Measurements from ENCODE around the gene REP15.
A peak's percentile ranks its signal among the peaks of the same experiment; 100 is the strongest.
"Not testable (repeated sequence)": the region's sequence is repeated elsewhere in the genome, so short reads cannot be mapped to it uniquely, and the experiment has no call there.

Gene REP15

DNA sequence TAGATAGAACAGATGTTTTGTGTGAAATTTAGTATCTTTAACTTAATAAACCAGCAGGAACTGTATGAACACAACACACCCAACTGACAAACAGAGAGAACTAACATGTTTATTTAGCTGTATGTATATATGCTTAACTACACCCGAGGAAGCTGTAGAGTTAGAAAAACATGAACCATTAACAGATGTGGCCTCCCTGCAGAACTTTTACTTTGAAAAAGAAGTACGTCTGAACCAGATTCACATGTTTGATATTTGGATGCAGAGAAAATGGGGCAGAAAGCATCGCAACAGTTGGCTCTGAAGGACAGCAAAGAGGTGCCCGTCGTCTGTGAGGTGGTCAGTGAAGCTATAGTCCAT lies at the start of gene REP15:
TSS of gene REP15 (plus strand) at position 155 of the 360 bp plus-strand sequence. CDS start at position 271, 116 bp downstream.
- no peak for DNase-seq (ENCODE audit: low read depth, low spot score)

- no peak for DNase-seq (ENCODE audit: low read depth, low spot score)
These were observed 46.2 kb upstream of the REP15 start for GRCh38 chr12:27650011-27650410.

- no peak for DNase-seq (ENCODE audit: low read depth, low spot score)
These were observed 45.0 kb upstream of the REP15 start for GRCh38 chr12:27651201-27651600.

GRCh38 chr12:27652174-27652763 lies 44.0 kb upstream of the REP15 start:
- DNase-seq (ENCODE audit: low read depth, low spot score): peak; percentile 77

DNA sequence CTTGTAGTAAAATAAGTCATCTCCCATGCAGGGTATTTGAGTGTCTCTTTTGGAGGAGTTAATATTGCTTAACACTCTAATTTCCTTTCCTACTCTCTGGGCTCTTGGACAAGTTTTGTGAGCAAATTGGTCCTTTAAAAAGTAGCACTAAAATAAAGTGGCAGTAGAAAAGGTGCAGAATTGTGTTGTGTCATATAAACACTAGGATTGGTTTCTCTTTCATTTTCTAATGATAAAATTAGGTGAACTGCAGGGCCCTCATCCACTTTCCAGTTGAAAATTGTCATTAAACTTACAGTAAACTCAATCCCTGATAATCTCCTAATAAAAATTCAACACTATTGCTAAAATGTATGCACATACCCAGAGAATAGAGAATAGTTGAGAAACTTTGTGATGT lies 42.6 kb upstream of the REP15 start:
- no peak for DNase-seq (ENCODE audit: low read depth, low spot score)

DNA sequence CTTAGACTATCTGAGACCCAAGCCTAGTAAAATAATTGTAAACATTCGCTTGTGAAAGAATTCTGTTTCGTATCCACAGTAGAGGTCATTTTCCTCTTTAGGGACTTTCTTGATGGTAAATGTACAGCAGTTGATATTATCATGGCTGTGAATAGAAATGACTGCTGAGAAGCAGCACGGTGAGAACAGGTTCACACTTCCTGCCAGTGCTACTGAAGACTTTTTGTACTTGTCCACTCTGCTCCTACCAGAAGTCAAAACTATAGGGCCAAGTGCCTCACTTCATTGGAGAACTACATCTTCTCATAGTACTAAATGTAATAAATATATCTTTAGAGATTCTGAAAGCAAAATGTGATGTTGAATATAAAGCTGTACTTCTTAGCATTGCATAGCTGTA lies 40.8 kb upstream of the REP15 start:
- DNase-seq (ENCODE audit: low read depth, low spot score): not testable (repeated sequence)

- DNase-seq (ENCODE audit: low read depth, low spot score): no peak
These were observed 39.0 kb upstream of the REP15 start for GRCh38 chr12:27657296-27657695.

DNA sequence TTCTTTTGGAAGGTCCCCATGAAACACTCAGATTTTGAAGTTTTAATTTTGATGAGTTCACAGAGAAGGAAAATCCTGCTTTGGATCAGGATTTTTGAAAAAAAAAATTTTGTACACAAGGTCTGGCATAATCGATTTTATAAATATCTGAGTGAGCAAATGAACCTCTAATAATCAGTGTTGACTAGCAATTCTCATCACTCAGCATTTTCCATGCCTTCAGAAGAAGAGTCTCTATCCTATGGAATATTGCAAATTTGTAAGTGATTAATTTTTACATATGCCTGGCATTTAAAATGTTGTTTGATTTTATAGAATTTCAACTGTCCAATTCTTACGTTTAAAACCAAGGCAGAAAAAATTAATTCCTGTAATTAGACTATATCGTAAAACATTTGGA lies 30.5 kb upstream of the REP15 start:
- DNase-seq (ENCODE audit: low read depth, low spot score): no peak

GRCh38 chr12:27666510-27666909 lies 29.7 kb upstream of the REP15 start:
- DNase-seq (ENCODE audit: low read depth, low spot score): no peak

GRCh38 chr12:27667540-27667939 lies 28.7 kb upstream of the REP15 start:
- no peak for DNase-seq (ENCODE audit: low read depth, low spot score)

- DNase-seq (ENCODE audit: low read depth, low spot score): no peak
These were observed 24.2 kb upstream of the REP15 start for GRCh38 chr12:27672051-27672450.

- no peak for DNase-seq (ENCODE audit: low read depth, low spot score)
These were observed 23.6 kb upstream of the REP15 start for GRCh38 chr12:27672643-27673042.

DNA sequence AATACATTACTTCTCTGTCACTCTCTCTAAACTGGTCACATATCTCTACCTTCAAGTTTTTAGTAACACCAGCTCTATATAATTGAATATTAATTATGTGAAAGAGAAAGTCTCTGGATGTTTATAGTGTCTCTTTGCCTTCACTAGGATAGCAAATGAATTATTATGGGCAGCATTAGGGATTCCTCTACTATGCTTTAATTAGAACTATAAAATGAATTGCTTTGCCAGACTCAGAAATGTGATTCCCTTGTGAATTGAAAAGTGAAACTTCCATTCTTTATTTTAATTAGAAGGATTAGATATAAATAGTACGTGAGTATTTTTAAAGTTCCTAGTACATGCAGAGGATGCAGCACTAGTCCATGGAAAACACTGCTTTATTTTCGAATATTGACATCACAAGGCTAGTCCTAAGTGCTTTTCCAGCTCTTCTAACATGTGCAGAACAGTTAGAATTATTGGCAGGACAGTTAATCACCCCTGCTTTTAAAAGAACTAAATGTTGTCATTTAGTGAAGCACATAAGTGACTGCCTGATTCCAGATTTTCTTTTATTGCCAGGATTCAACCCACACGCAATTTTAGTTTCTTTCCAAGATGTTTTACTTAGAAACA lies 23.0 kb upstream of the REP15 start:
- no peak for DNase-seq (ENCODE audit: low read depth, low spot score)

GRCh38 chr12:27674989-27675388 lies 21.3 kb upstream of the REP15 start:
- DNase-seq (ENCODE audit: low read depth, low spot score): no peak

DNA sequence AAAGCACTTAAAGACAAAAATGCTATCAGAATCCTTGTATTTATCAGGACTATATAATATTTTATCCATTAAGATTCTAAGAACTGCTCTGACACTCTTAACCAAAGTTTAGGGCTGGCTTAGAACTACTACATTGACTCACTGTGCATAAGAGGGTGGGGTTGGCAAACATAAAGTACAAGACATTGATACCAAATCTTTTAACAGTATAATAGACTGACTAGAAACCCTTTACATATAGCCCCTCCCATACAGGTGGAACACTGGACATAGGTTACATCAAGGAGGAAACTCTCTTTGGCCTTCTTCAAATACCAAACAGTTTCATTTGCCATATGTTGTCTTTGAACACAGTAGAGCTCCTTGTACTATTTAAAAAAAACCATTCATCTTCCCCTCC lies 15.6 kb upstream of the REP15 start:
- DNase-seq (ENCODE audit: low read depth, low spot score): no peak

- no peak for DNase-seq (ENCODE audit: low read depth, low spot score)
These were observed 13.7 kb upstream of the REP15 start for GRCh38 chr12:27682534-27682933.

DNA sequence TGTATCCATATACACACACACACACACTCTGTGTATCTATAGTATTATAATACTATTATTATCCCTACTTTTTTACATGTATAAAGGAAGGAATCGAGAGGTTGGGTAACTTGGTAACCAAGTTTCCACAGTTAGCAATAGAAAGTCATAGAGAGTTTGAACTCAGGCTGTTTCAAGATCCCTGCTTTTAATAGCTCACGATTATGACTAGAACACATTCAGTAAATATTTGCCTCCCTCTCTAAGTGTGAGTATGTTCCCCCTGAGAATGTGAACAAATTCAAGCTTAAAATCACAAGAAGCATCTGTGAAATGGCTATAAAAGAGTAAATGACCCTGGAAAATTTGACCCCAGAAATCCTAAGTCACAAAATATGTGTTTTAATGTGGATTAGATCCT lies 11.0 kb upstream of the REP15 start:
- DNase-seq (ENCODE audit: low read depth, low spot score): no peak

GRCh38 chr12:27686147-27686546 lies 10.1 kb upstream of the REP15 start:
- no peak for DNase-seq (ENCODE audit: low read depth, low spot score)

DNA sequence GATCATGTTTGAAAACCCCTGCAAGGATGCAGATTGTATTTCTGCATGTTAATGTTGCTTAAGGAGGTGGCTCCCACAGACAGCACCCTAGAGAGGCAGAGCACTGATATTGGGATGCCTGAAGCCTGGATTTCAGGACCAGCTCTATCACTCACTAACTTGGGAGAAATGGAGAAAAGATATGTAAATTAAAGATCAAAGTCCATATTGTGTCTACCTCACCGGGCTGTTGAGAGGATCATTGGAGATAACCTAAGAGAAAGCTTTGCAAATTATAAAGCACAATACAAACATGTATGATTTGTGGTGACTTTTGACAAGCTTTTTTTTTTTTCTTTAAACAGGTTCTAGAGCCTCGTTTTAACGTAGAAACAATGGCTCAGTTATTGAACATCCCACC lies 7.6 kb upstream of the REP15 start:
- DNase-seq (ENCODE audit: low read depth, low spot score): no peak

DNA sequence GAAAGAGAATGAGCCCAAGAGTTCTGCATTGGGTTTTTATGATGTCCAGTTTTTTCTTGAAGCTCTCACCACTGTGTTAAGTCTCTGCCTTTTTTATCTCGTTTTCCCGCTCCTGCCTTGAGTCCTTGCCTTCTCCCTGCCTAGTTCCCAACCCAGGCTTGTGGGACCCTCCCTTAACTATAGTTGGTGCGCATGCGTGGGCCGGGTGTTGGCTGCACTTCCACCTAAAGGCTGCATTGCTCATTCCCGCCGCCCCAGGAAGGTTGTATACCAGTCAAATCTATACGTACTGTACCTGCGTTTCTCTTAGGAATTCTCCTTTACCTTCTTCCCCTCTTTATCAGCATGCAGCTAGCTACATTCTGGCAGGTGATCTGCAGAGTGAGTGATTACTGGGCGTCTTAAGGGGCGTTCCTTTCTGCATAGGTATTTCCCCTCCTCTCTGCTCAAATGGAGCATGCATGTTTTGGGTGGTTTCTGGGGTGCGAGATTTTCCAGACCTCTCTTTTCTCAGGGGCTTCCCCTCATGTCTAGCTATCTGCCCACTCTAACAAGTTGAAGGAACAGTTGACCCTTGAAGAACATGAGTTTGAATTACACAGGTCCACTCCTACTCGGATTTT lies 6.6 kb upstream of the REP15 start:
- DNase-seq (ENCODE audit: low read depth, low spot score): no peak

DNA sequence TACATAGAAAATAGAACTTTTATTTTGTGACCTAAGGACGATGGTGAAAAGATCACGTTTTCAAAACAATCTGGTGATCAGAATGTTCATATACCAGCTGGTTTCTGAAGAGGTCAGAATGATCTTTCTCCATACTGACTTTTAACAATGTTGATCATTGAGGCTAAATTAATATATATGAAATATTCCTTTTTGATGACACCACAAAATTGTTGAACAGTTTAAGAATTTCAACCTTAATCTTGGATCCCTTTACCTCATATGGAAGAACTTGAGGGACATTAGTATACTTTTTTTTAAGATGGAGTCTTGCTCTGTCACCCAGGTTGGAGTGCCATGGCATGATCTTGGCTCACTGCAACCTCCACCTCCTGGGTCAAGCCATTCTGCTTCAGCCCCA lies 2.8 kb upstream of the REP15 start:
- no peak for DNase-seq (ENCODE audit: low read depth, low spot score)

- no peak for DNase-seq (ENCODE audit: low read depth, low spot score)
These were observed 523 bp upstream of the REP15 start for GRCh38 chr12:27695556-27696292.
